ENCODE measurements around the gene E2F7.

The E2F7 gene

GRCh38 chr12:77047341-77048109 is 17.8 kb downstream of the E2F7 start:
- Histone ChIP-seq H3K9me3 (ENCODE audit: control insufficient read depth, insufficient read depth, low read length) (no peaks in the 10 kb centered on the region), H3K36me3 (ENCODE audit: control insufficient read depth, low read length) (peaks cover 88% of the 10 kb centered on the region), H4K20me1 (ENCODE audit: control insufficient read depth, insufficient read depth, low read depth, low read length) (no peaks in the 10 kb centered on the region)

DNA sequence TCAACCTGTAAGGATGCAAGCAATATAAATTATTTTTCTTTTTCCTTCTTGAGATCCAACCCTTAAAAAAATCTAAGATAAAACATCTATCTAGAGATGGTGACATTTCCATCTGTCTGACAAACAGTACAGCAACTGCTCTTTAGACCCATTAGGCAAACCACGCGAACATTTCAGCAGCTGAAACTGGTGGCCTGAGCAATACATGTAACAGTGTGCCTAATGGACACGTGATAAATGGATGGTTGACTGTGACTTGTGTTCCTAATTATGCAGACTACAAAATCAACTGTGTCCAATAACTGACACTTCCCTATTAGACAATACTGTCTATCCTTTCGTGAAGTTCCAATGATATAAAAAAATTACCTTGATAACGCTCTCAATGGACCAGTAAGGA is 18.9 kb downstream of the E2F7 start:
- no peak overlapping the region for H3K27ac ChIP-seq (ENCODE audit: low read depth, low read length)
- peaks cover 94% of the 10 kb centered on the region for H3K36me3 ChIP-seq (ENCODE audit: control insufficient read depth, low read length)

More at GRCh38 chr12:77047341-77048109, 17.8 kb downstream of the E2F7 start:
- Histone ChIP-seq H3K4me2 (ENCODE audit: low read length) (no peak overlapping the region), H3K9me2 (replicated peaks; ENCODE audit: control insufficient read depth, low read length) (no peaks in the 10 kb centered on the region), H3K4me1 (ENCODE audit: control insufficient read depth, low read length) (no peaks in the 10 kb centered on the region), H3K79me2 (ENCODE audit: control insufficient read depth, low read length) (no peaks in the 10 kb centered on the region), H3F3A (ENCODE audit: control insufficient read depth, insufficient read depth) (peaks cover 14% of the 10 kb centered on the region), H3K4me3 (ENCODE audit: low read length) (no peak overlapping the region), H3K27me3 (ENCODE audit: control insufficient read depth, low read length) (no peaks in the 10 kb centered on the region), H3K27ac (ENCODE audit: low read depth, low read length) (no peak overlapping the region)
- TF ChIP-seq EZH2phosphoT487 (IDR thresholded peaks at IDR 0.05; ENCODE audit: borderline replicate concordance, low read length) (no peak), CTCF (IDR thresholded peaks at IDR 0.05; ENCODE audit: low read depth, low read length, poor library complexity, severe bottlenecking) (no peak)

DNA sequence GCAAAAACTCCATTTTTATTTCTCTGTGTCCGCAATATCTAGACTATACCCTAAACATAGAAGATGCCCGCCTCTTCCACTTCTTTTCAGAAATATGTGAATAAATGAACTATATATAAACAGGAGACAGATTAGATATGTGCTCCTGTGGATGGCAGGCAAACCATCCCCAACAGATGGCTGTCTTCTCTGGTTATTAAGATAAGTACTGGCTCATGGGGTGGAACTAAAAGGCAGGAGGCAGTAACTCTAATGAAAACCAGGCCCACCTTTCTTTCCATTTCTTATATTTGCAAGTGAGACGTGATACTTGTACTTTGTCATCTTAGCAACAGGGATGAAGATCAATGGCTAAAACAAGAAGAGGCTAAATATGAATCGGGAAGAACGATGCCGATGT is 20.2 kb downstream of the E2F7 start:
- Histone ChIP-seq H4K20me1 (ENCODE audit: control insufficient read depth, insufficient read depth, low read depth, low read length) (no peaks in the 10 kb centered on the region), H3F3A (ENCODE audit: control insufficient read depth, insufficient read depth) (0 out of 2 replicates have a peak, but pooled peaks cover under 1% of the 10 kb centered on the region), H3K27me3 (ENCODE audit: control insufficient read depth, low read length) (no peaks in the 10 kb centered on the region), H3K27ac (ENCODE audit: low read depth, low read length) (no peak overlapping the region), H3K9me2 (replicated peaks; ENCODE audit: control insufficient read depth, low read length) (no peaks in the 10 kb centered on the region), H3K9me3 (ENCODE audit: control insufficient read depth, insufficient read depth, low read length) (no peaks in the 10 kb centered on the region), H3K4me1 (ENCODE audit: control insufficient read depth, low read length) (no peaks in the 10 kb centered on the region), H3K36me3 (ENCODE audit: control insufficient read depth, low read length) (peaks cover 94% of the 10 kb centered on the region), H3K4me3 (ENCODE audit: low read length) (no peak overlapping the region), H3K79me2 (ENCODE audit: control insufficient read depth, low read length) (no peaks in the 10 kb centered on the region), H3K4me2 (ENCODE audit: low read length) (no peak overlapping the region)
- TF ChIP-seq EZH2phosphoT487 (IDR thresholded peaks at IDR 0.05; ENCODE audit: borderline replicate concordance, low read length) = no peak
- TF ChIP-seq CTCF (IDR thresholded peaks at IDR 0.05; ENCODE audit: low read depth, low read length, poor library complexity, severe bottlenecking) = no peak

More for the DNA sequence above, 18.9 kb downstream of the E2F7 start:
- Histone ChIP-seq H3F3A (ENCODE audit: control insufficient read depth, insufficient read depth) (peaks cover 8% of the 10 kb centered on the region), H3K9me3 (ENCODE audit: control insufficient read depth, insufficient read depth, low read length) (no peaks in the 10 kb centered on the region), H3K27me3 (ENCODE audit: control insufficient read depth, low read length) (no peaks in the 10 kb centered on the region), H3K4me3 (ENCODE audit: low read length) (no peak overlapping the region), H3K9me2 (replicated peaks; ENCODE audit: control insufficient read depth, low read length) (no peaks in the 10 kb centered on the region), H4K20me1 (ENCODE audit: control insufficient read depth, insufficient read depth, low read depth, low read length) (no peaks in the 10 kb centered on the region), H3K4me1 (ENCODE audit: control insufficient read depth, low read length) (no peaks in the 10 kb centered on the region), H3K79me2 (ENCODE audit: control insufficient read depth, low read length) (no peaks in the 10 kb centered on the region), H3K4me2 (ENCODE audit: low read length) (no peak overlapping the region)
- TF ChIP-seq EZH2phosphoT487 (IDR thresholded peaks at IDR 0.05; ENCODE audit: borderline replicate concordance, low read length) (no peak), CTCF (IDR thresholded peaks at IDR 0.05; ENCODE audit: low read depth, low read length, poor library complexity, severe bottlenecking) (no peak)

All from DOHH2 (cell line).